ENCODE results near the gene SIGLEC5. TPM values are rescaled to one million over a fixed set of nuclear protein-coding genes. Genes with fewer than 3 reads are reported as not detected.
"Not testable (repeated sequence)": the region's sequence is repeated elsewhere in the genome, so short reads cannot be mapped to it uniquely, and the experiment has no call there.

SIGLEC5 gene
- total RNA-seq, 1 donor from 2014 or later, result not detected

GRCh38 chr19:51651216-51651846 lies 21.1 kb upstream of the SIGLEC5 start:
- Mint-ChIP-seq H3K9me3 (peaks cover 27% of the 10 kb centered on the region), H3K27me3 (ENCODE audit: low read depth) (no peaks in the 10 kb centered on the region), H3K27ac (no peak overlapping the region), H3K4me1 (no peaks in the 10 kb centered on the region), H3K36me3 (no peaks in the 10 kb centered on the region), H3K4me3 (no peak overlapping the region)
- no peak for DNase-seq (ENCODE audit: low spot score in 2 of 2, unreplicated experiment in 2 of 2)
- no peak for TF ChIP-seq CTCF (IDR thresholded peaks at IDR 0.05; ENCODE audit: unreplicated experiment)

- Mint-ChIP-seq H3K4me1 (no peaks in the 10 kb centered on the region), H3K27ac (no peak overlapping the region), H3K9me3 (peaks cover 34% of the 10 kb centered on the region), H3K27me3 (ENCODE audit: low read depth) (no peaks in the 10 kb centered on the region), H3K4me3 (no peak overlapping the region), H3K36me3 (no peaks in the 10 kb centered on the region)
- no peak for TF ChIP-seq CTCF (IDR thresholded peaks at IDR 0.05; ENCODE audit: unreplicated experiment)
- no peak for DNase-seq (ENCODE audit: low spot score in 2 of 2, unreplicated experiment in 2 of 2)
Observed at GRCh38 chr19:51647318-51647717, 17.1 kb upstream of the SIGLEC5 start.

GRCh38 chr19:51646730-51647129 lies 16.5 kb upstream of the SIGLEC5 start, which contains the start of gene SIGLEC14:
Gene SIGLEC14, minus strand, starts transcription at chr19:51646825. Its CDS starts 66 bp downstream, at chr19:51646759.
- DNase-seq (ENCODE audit: low spot score in 2 of 2, unreplicated experiment in 2 of 2), result not testable (repeated sequence)
- peaks cover 36% of the 10 kb centered on the region for H3K9me3 Mint-ChIP-seq

GRCh38 chr19:51644636-51645271 lies 14.6 kb upstream of the SIGLEC5 start:
- Mint-ChIP-seq H3K4me3 (no peak overlapping the region), H3K27me3 (ENCODE audit: low read depth) (no peaks in the 10 kb centered on the region), H3K27ac (no peak overlapping the region), H3K36me3 (no peaks in the 10 kb centered on the region), H3K4me1 (no peaks in the 10 kb centered on the region), H3K9me3 (peaks cover 42% of the 10 kb centered on the region)
- no peak for DNase-seq (ENCODE audit: low spot score in 2 of 2, unreplicated experiment in 2 of 2)
- TF ChIP-seq CTCF (IDR thresholded peaks at IDR 0.05; ENCODE audit: unreplicated experiment), result no peak

More at GRCh38 chr19:51646730-51647129, 16.5 kb upstream of the SIGLEC5 start, which contains the start of gene SIGLEC14:
- H3K4me3 Mint-ChIP-seq; H3K27me3 Mint-ChIP-seq (ENCODE audit: low read depth); H3K36me3 Mint-ChIP-seq; H3K27ac Mint-ChIP-seq; H3K4me1 Mint-ChIP-seq: not testable (repeated sequence)

- H3K9me3 Mint-ChIP-seq, result peaks cover 59% of the 10 kb centered on the region
- no peaks in the 10 kb centered on the region for H3K27me3 Mint-ChIP-seq (ENCODE audit: low read depth)
- no peak for DNase-seq (ENCODE audit: low spot score in 2 of 2, unreplicated experiment in 2 of 2)
- no peak overlapping the region for H3K4me3 Mint-ChIP-seq
- no peaks in the 10 kb centered on the region for H3K4me1 Mint-ChIP-seq
- no peaks in the 10 kb centered on the region for H3K36me3 Mint-ChIP-seq
- H3K27ac Mint-ChIP-seq, result no peak overlapping the region
- TF ChIP-seq CTCF (IDR thresholded peaks at IDR 0.05; ENCODE audit: unreplicated experiment), result no peak
Observed at GRCh38 chr19:51641648-51642047, 11.4 kb upstream of the SIGLEC5 start.

- Mint-ChIP-seq H3K36me3 (no peaks in the 10 kb centered on the region), H3K27me3 (ENCODE audit: low read depth) (no peaks in the 10 kb centered on the region), H3K9me3 (peaks cover 62% of the 10 kb centered on the region), H3K4me3 (no peak overlapping the region), H3K27ac (no peak overlapping the region), H3K4me1 (no peaks in the 10 kb centered on the region)
- DNase-seq (ENCODE audit: low spot score in 2 of 2, unreplicated experiment in 2 of 2), result no peak
- TF ChIP-seq CTCF (IDR thresholded peaks at IDR 0.05; ENCODE audit: unreplicated experiment), result no peak
Observed at GRCh38 chr19:51640386-51640785, 10.2 kb upstream of the SIGLEC5 start.
